Testis (tissue), 3 donors: ENCODE data around the gene MANF. TPM values are rescaled to one million over a fixed set of nuclear protein-coding genes. Genes with fewer than 3 reads are reported as not detected.
"Not testable (repeated sequence)": the region's sequence is repeated elsewhere in the genome, so short reads cannot be mapped to it uniquely, and the experiment has no call there.

Experiments
- DNase-seq: peaks from one replicate; pipeline ENCODE4 v3.0.0-alpha.2; 2019
- H3K27ac ChIP-seq, 2 donors: fragments of 200-600 bp; sonication (generic); one replicate each; pipeline ENCODE4 v1.5.1; 2019
- H3K27me3 ChIP-seq: fragments of 200-600 bp; sonication (generic); one replicate; pipeline ENCODE4 v1.5.1; 2019
- H3K36me3 ChIP-seq: fragments of 200-600 bp; sonication (generic); one replicate; pipeline ENCODE4 v1.5.1; 2017; ENCODE audit warnings: low read depth; ENCODE audit errors: missing control alignments
- H3K4me1 ChIP-seq: fragments of 200-600 bp; sonication (generic); one replicate; pipeline ENCODE4 v1.5.1; 2019
- H3K4me3 ChIP-seq, 2 donors: fragments of 200-600 bp; sonication (generic); one replicate each; pipeline ENCODE4 v1.5.1; 2017 to 2019
- H3K9me3 ChIP-seq: fragments of 200-600 bp; sonication (generic); one replicate; pipeline ENCODE4 v1.5.1; 2017
- POLR2A ChIP-seq: fragments of 450-650 bp; IDR thresholded peaks from one replicate; pipeline ENCODE4 v1.6.1; 2017; ENCODE audit warnings: antibody characterized with exemption, mild to moderate bottlenecking, moderate library complexity
- WGBS, 2 donors: methylation state at CpG; one replicate each; pipeline ENCODE4 v1.1.5; 2018; 5-methylcytosine and 5-hydroxymethylcytosine counted together
- intact Hi-C: fragments of 100-400 bp; cut with DNase I; formaldehyde crosslinking; loops from one replicate; pipeline ENCODE4 v1.15.1; 2023; ENCODE audit warnings: low total_unique reads
- polyA plus RNA-seq: library from polyadenylated mRNA; stranded (reverse); fragments of 350-450 nt; fragmentation: Illumina TruSeq; extraction: RNeasy Lipid Tissue Mini Kit (QIAGEN cat#74804); gene quantifications from one replicate; pipeline ENCODE4 v1.2.3, GENCODE V29; 2014; ENCODE audit warnings: low read depth, low replicate concordance; ENCODE audit not compliant: insufficient read depth
- total RNA-seq, 2 donors: library from RNA; depleted of rRNA; stranded (reverse); fragments of >200 nt; gene quantifications; one replicate each; pipeline ENCODE4 v1.2.3, GENCODE V29; 2016
- TF ChIP-seq, protein P1 (sequence below), 3 experiments: fragments of 450-650 bp in 2 of 3; fragments of 200-600 bp in 1 of 3; sonication (generic) in 1 of 3; IDR thresholded peaks; one replicate each; pipeline ENCODE4 v1.5.1; 2016 to 2019; ENCODE audit warnings: antibody characterized with exemption in 3 of 3, mild to moderate bottlenecking in 2 of 3, moderate library complexity in 1 of 3

MANF gene
- total and polyA plus RNA-seq, 3 donors from 2014 or later: 48.6 to 167 (median 62.8) TPM

DNA sequence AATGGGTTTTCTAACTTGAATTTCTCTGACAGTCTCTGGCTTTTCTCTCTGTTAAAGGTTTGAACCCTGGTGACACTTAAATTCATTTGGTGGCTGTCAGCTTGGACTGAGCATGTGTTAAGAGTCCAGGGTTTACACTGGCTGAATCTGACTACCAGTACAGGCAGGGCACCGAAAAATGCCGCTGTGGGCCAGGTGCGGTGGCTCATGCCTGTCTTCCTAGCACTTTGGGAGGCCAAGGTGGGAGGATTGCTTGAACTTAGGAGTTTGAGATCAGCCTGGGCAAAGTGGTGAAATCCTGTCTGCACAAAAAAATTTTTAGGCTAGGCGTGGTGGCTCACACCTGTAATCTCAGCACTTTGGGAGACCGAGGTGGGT lies 1.8 kb downstream of the MANF start:
- intact Hi-C loops: loop anchor here (5.0 kb wide), 1 partner anchor 770 kb away; the partner anchor contains the start of gene MAPKAPK3

GRCh38 chr3:51387281-51387680 lies 2.2 kb downstream of the MANF start:
- not testable (repeated sequence) for H3K27me3 ChIP-seq, H3K36me3 ChIP-seq, DNase-seq, H3K4me3 ChIP-seq, H3K27ac ChIP-seq, H3K9me3 ChIP-seq
- intact Hi-C loops: loop anchor here (5.0 kb wide), 1 partner anchor 770 kb away; the partner anchor contains the start of gene MAPKAPK3
- H3K4me1 ChIP-seq: peaks cover 28% of the 10 kb centered on the region
- 83 to 92% methylated on average over 6 of the region's 6 CpGs for WGBS, 2 donors

More for the DNA sequence above, 1.8 kb downstream of the MANF start:
- WGBS, 2 donors: 95 to 96% methylated on average over 5 of the region's 5 CpGs
- no peak for DNase-seq
- H3K27ac ChIP-seq: no peak overlapping the region
- H3K4me1 ChIP-seq: peaks cover 24% of the 10 kb centered on the region
- no peaks in the 10 kb centered on the region for H3K9me3 ChIP-seq
- TF ChIP-seq, protein P1, sequence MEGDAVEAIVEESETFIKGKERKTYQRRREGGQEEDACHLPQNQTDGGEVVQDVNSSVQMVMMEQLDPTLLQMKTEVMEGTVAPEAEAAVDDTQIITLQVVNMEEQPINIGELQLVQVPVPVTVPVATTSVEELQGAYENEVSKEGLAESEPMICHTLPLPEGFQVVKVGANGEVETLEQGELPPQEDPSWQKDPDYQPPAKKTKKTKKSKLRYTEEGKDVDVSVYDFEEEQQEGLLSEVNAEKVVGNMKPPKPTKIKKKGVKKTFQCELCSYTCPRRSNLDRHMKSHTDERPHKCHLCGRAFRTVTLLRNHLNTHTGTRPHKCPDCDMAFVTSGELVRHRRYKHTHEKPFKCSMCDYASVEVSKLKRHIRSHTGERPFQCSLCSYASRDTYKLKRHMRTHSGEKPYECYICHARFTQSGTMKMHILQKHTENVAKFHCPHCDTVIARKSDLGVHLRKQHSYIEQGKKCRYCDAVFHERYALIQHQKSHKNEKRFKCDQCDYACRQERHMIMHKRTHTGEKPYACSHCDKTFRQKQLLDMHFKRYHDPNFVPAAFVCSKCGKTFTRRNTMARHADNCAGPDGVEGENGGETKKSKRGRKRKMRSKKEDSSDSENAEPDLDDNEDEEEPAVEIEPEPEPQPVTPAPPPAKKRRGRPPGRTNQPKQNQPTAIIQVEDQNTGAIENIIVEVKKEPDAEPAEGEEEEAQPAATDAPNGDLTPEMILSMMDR (IDR thresholded peaks at IDR 0.05): no peak
- no peak for TF ChIP-seq POLR2A
- no peaks in the 10 kb centered on the region for H3K27me3 ChIP-seq
- no peak overlapping the region for H3K4me3 ChIP-seq
- H3K36me3 ChIP-seq: no peaks in the 10 kb centered on the region

DNA sequence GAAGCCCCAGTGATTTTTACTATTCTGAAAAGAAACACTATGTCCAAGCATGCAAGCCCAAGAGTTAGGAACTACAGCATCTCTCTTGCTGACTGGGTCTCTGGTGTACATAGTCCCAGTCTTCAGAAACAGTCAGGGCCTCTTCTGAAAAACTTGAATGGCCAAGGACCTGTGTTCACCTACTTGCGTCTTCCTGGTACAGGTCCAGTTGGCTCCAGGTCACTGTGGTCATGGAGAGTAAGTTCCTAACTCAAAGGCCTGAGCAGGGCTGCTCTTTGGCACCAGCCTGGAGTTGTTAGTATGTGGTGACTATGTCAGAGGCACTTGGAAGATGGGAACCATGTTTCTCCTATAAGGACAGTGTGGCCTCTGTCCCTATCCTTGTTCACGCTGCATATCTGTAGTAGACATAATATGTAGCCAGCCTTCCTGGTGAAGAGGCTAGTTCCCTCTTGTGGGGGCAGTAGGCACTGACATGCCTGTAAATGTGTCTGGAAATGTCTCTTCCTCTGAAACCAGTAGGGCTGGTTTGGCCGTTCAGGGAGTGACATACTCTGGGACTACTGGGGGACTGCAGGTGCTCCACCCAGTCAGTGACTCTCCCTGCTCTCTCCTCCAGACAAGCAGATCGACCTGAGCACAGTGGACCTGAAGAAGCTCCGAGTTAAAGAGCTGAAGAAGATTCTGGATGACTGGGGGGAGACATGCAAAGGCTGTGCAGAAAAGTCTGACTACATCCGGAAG lies 3.4 kb downstream of the MANF start:
- no peaks in the 10 kb centered on the region for H3K9me3 ChIP-seq
- no peaks in the 10 kb centered on the region for H3K27me3 ChIP-seq
- H3K27ac ChIP-seq: no peak overlapping the region
- intact Hi-C loops: loop anchor here (5.0 kb wide), 1 partner anchor 771 kb away; the partner anchor contains the start of gene MAPKAPK3
- peaks cover 40% of the 10 kb centered on the region for H3K4me1 ChIP-seq
- 67 to 77% methylated on average over 6 of the region's 6 CpGs for WGBS, 2 donors
- no peak for DNase-seq
- no peak overlapping the region for H3K4me3 ChIP-seq
- TF ChIP-seq, protein P1 (IDR thresholded peaks at IDR 0.05): peak in 1 of 3 experiments; percentile 5
- TF ChIP-seq POLR2A: no peak
- H3K36me3 ChIP-seq: no peaks in the 10 kb centered on the region

- H3K27ac ChIP-seq: no peak overlapping the region
- no peaks in the 10 kb centered on the region for H3K9me3 ChIP-seq
- TF ChIP-seq POLR2A: no peak
- TF ChIP-seq, protein P1 (IDR thresholded peaks at IDR 0.05): peak; percentile 45 to 73 (median 64)
- H3K36me3 ChIP-seq: no peaks in the 10 kb centered on the region
- 53 to 59% methylated on average over 3 to 6 of the region's 6 CpGs for WGBS, 2 donors
- DNase-seq: peak; percentile 75
- H3K27me3 ChIP-seq: no peaks in the 10 kb centered on the region
- intact Hi-C loops: loop anchor here (5.0 to 10.0 kb wide), 3 partner anchors 105 to 772 kb away; partner anchors contain the start of gene MAPKAPK3
- no peak overlapping the region for H3K4me3 ChIP-seq
- H3K4me1 ChIP-seq: peaks cover 44% of the 10 kb centered on the region
Observed at GRCh38 chr3:51389423-51390183, 4.5 kb downstream of the MANF start.
